Measurements from ENCODE around the gene OR13A1. TPM values are rescaled to one million over a fixed set of nuclear protein-coding genes. Genes with fewer than 3 reads are reported as not detected.

The OR13A1 gene
- polyA plus RNA-seq, 1 of the 3 experiments (the other 2 are of a cell fraction): not detected

GRCh38 chr10:45308707-45309106 is 6.7 kb downstream of the OR13A1 start:
- H3K9ac ChIP-seq: no peak overlapping the region
- H3K9me2 ChIP-seq: no peaks in the 10 kb centered on the region
- H3K9me3 ChIP-seq: no peaks in the 10 kb centered on the region
- no peak for DNase-seq
- no peaks in the 10 kb centered on the region for H3K4me1 ChIP-seq (ENCODE audit: control insufficient read depth in 1 of 2, insufficient read depth in 2 of 2, low read depth in 1 of 2, low read length in 1 of 2)
- no peaks in the 10 kb centered on the region for H4K20me1 ChIP-seq (ENCODE audit: insufficient read depth)
- no peak overlapping the region for H3K4me2 ChIP-seq
- H3K4me3 ChIP-seq (ENCODE audit: low read depth in 2 of 2, low read length in 1 of 2): no peak overlapping the region
- TF ChIP-seq EZH2phosphoT487 (IDR thresholded peaks at IDR 0.05; ENCODE audit: borderline replicate concordance, low read depth) (no peak), MEF2A (IDR thresholded peaks at IDR 0.05; ENCODE audit: borderline replicate concordance, low read depth) (no peak)
- POLR2A ChIA-PET: no interaction called here
- CTCF ChIA-PET: no interaction called here
- peaks cover 5% of the 10 kb centered on the region; the same call in 1 of the 2 replicates for H3K27me3 ChIP-seq (ENCODE audit: insufficient read depth)
- H3K36me3 ChIP-seq (replicated peaks in 1 of 2; ENCODE audit: control insufficient read depth in 1 of 2, insufficient read depth in 2 of 2, low read length in 1 of 2): no peaks in the 10 kb centered on the region
- no peaks in the 10 kb centered on the region for H3K79me2 ChIP-seq (ENCODE audit: insufficient read depth)
- no peak overlapping the region for H2AFZ ChIP-seq (ENCODE audit: low read depth)
- H3K27ac ChIP-seq (ENCODE audit: low read depth in 2 of 2, low read length in 1 of 2): no peak overlapping the region
- H3F3A ChIP-seq (replicated peaks; ENCODE audit: insufficient read depth): no peaks in the 10 kb centered on the region

GRCh38 chr10:45302573-45302972 is 12.8 kb downstream of the OR13A1 start:
- Histone ChIP-seq H3K9me3 (no peaks in the 10 kb centered on the region), H3K4me2 (no peak overlapping the region), H3K9ac (no peak overlapping the region), H3K27me3 (ENCODE audit: insufficient read depth) (peaks cover 10% of the 10 kb centered on the region; the same call in 1 of the 2 replicates), H3F3A (replicated peaks; ENCODE audit: insufficient read depth) (no peaks in the 10 kb centered on the region), H3K79me2 (ENCODE audit: insufficient read depth) (no peaks in the 10 kb centered on the region), H2AFZ (ENCODE audit: low read depth) (no peak overlapping the region), H3K4me3 (ENCODE audit: low read depth in 2 of 2, low read length in 1 of 2) (no peak overlapping the region), H3K36me3 (replicated peaks in 1 of 2; ENCODE audit: control insufficient read depth in 1 of 2, insufficient read depth in 2 of 2, low read length in 1 of 2) (no peaks in the 10 kb centered on the region), H3K9me2 (no peaks in the 10 kb centered on the region), H4K20me1 (ENCODE audit: insufficient read depth) (no peaks in the 10 kb centered on the region), H3K4me1 (ENCODE audit: control insufficient read depth in 1 of 2, insufficient read depth in 2 of 2, low read depth in 1 of 2, low read length in 1 of 2) (no peaks in the 10 kb centered on the region), H3K27ac (ENCODE audit: low read depth in 2 of 2, low read length in 1 of 2) (no peak overlapping the region)
- DNase-seq: no peak
- CTCF ChIA-PET: interaction anchor here (1.2 kb wide), 1 partner anchor 10 kb away, joined by 3 read pairs; no protein-coding TSS in a partner anchor
- POLR2A ChIA-PET: no interaction called here
- TF ChIP-seq CHD2 (IDR thresholded peaks at IDR 0.05; ENCODE audit: low read length, partially characterized antibody) (no peak), YY1 (IDR thresholded peaks at IDR 0.05; ENCODE audit: low read depth) (no peak), IRF3 (IDR thresholded peaks at IDR 0.05; ENCODE audit: low read depth, low read length) (no peak), ZBTB33 (IDR thresholded peaks at IDR 0.05; ENCODE audit: borderline replicate concordance, low read depth) (no peak), RCOR1 (IDR thresholded peaks at IDR 0.05; ENCODE audit: low read length) (no peak), RXRA (IDR thresholded peaks at IDR 0.05; ENCODE audit: borderline replicate concordance, low read depth) (no peak), RFX5 (IDR thresholded peaks at IDR 0.05; ENCODE audit: low read length) (no peak), MXI1 (IDR thresholded peaks at IDR 0.05; ENCODE audit: low read depth, low read length) (no peak), POLR2AphosphoS5 (IDR thresholded peaks at IDR 0.05; ENCODE audit: low read depth, low read length) (no peak), GABPA (IDR thresholded peaks at IDR 0.05; ENCODE audit: low read depth) (no peak), NRF1 (IDR thresholded peaks at IDR 0.05; ENCODE audit: low read depth, low read length) (no peak), FOXJ3 (CRISPR knock-in tag; IDR thresholded peaks at IDR 0.05) (no peak), TCF12 (IDR thresholded peaks at IDR 0.05) (no peak)
- TF ChIP-seq, protein P1, sequence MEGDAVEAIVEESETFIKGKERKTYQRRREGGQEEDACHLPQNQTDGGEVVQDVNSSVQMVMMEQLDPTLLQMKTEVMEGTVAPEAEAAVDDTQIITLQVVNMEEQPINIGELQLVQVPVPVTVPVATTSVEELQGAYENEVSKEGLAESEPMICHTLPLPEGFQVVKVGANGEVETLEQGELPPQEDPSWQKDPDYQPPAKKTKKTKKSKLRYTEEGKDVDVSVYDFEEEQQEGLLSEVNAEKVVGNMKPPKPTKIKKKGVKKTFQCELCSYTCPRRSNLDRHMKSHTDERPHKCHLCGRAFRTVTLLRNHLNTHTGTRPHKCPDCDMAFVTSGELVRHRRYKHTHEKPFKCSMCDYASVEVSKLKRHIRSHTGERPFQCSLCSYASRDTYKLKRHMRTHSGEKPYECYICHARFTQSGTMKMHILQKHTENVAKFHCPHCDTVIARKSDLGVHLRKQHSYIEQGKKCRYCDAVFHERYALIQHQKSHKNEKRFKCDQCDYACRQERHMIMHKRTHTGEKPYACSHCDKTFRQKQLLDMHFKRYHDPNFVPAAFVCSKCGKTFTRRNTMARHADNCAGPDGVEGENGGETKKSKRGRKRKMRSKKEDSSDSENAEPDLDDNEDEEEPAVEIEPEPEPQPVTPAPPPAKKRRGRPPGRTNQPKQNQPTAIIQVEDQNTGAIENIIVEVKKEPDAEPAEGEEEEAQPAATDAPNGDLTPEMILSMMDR (IDR thresholded peaks at IDR 0.05): no peak
- TF ChIP-seq, protein P2, sequence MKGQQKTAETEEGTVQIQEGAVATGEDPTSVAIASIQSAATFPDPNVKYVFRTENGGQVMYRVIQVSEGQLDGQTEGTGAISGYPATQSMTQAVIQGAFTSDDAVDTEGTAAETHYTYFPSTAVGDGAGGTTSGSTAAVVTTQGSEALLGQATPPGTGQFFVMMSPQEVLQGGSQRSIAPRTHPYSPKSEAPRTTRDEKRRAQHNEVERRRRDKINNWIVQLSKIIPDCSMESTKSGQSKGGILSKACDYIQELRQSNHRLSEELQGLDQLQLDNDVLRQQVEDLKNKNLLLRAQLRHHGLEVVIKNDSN (IDR thresholded peaks at IDR 0.05; ENCODE audit: borderline replicate concordance, low read depth): no peak
- TF ChIP-seq, protein P3, sequence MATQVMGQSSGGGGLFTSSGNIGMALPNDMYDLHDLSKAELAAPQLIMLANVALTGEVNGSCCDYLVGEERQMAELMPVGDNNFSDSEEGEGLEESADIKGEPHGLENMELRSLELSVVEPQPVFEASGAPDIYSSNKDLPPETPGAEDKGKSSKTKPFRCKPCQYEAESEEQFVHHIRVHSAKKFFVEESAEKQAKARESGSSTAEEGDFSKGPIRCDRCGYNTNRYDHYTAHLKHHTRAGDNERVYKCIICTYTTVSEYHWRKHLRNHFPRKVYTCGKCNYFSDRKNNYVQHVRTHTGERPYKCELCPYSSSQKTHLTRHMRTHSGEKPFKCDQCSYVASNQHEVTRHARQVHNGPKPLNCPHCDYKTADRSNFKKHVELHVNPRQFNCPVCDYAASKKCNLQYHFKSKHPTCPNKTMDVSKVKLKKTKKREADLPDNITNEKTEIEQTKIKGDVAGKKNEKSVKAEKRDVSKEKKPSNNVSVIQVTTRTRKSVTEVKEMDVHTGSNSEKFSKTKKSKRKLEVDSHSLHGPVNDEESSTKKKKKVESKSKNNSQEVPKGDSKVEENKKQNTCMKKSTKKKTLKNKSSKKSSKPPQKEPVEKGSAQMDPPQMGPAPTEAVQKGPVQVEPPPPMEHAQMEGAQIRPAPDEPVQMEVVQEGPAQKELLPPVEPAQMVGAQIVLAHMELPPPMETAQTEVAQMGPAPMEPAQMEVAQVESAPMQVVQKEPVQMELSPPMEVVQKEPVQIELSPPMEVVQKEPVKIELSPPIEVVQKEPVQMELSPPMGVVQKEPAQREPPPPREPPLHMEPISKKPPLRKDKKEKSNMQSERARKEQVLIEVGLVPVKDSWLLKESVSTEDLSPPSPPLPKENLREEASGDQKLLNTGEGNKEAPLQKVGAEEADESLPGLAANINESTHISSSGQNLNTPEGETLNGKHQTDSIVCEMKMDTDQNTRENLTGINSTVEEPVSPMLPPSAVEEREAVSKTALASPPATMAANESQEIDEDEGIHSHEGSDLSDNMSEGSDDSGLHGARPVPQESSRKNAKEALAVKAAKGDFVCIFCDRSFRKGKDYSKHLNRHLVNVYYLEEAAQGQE (IDR thresholded peaks at IDR 0.05; ENCODE audit: low read depth, low read length): no peak
- WGBS (ENCODE audit: low lambda C conversion rate): 6% methylated on average over 3 of the region's 3 CpGs

All from SK-N-SH (cell line).